Endothelial cell of umbilical vein (primary cell): ENCODE measurements around the gene RAB20.

Experiments
- EZH2 ChIP-seq: IDR thresholded peaks from 2 replicates; pipeline ENCODE4 v1.6.1; 2012; ENCODE audit warnings: borderline replicate concordance, low read depth, mild to moderate bottlenecking, moderate library complexity, low read length, inconsistent platforms; ENCODE audit not compliant: severe bottlenecking
- FOS ChIP-seq: IDR thresholded peaks from 2 replicates; pipeline ENCODE4 v1.6.1; 2011; ENCODE audit warnings: mild to moderate bottlenecking, low read length, moderate library complexity, borderline replicate concordance; ENCODE audit not compliant: insufficient read depth
- GATA2 ChIP-seq: IDR thresholded peaks from 2 replicates; pipeline ENCODE4 v1.7.0; 2011; ENCODE audit warnings: low read depth, mild to moderate bottlenecking, moderate library complexity, mixed read lengths, low read length; ENCODE audit not compliant: insufficient read length, insufficient read depth
- JUN ChIP-seq: IDR thresholded peaks from 2 replicates; pipeline ENCODE4 v1.6.1; 2011; ENCODE audit warnings: borderline replicate concordance, low read depth; ENCODE audit not compliant: insufficient read length, insufficient read depth
- MYC ChIP-seq: IDR thresholded peaks from one replicate; pipeline ENCODE4 v1.6.1; 2011; ENCODE audit warnings: mild to moderate bottlenecking, low read depth, low read length
- POLR2A ChIP-seq: IDR thresholded peaks from 2 replicates; pipeline ENCODE4 v1.6.1; 2012; ENCODE audit warnings: low read depth, mild to moderate bottlenecking, control low read depth, low read length
- POLR2AphosphoS5 ChIP-seq: IDR thresholded peaks from 2 replicates; pipeline ENCODE4 v1.6.1; 2012; ENCODE audit warnings: low read depth, mild to moderate bottlenecking, control low read depth, low read length, moderate library complexity; ENCODE audit not compliant: insufficient read depth
- TF ChIP-seq, protein P1 (sequence below), 2 donors: IDR thresholded peaks; 1 replicate in 1 of 2; 2 replicates in 1 of 2; pipeline ENCODE4 v1.5.1; 2011; ENCODE audit warnings: low read length in 2 of 2, mild to moderate bottlenecking in 2 of 2, moderate library complexity in 2 of 2, control low read depth in 1 of 2, inconsistent platforms in 1 of 2, low read depth in 1 of 2; ENCODE audit not compliant: insufficient read depth in 1 of 2; ENCODE audit errors: extremely low read depth in 1 of 2

DNA sequence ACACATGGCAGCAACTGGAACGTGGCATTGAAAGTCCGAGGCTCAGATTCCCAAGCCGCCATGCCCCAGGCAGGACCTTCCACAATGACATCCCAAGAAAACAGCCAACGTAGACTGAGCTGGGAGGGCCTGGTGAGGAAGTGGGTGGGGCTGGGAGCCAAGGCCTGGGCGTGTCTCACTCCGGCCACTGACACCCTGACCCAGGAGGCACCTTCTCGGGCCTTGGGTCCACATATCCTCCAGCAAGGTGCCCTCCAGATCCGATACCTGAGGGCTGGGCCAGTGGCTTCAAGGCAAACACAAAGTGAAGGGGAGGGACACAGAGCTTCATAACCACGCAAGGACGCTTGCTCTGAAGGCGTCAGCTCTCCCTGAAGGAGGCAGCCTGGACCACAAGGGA, 43.0 kb downstream of the RAB20 start:
- TF ChIP-seq, protein P1, sequence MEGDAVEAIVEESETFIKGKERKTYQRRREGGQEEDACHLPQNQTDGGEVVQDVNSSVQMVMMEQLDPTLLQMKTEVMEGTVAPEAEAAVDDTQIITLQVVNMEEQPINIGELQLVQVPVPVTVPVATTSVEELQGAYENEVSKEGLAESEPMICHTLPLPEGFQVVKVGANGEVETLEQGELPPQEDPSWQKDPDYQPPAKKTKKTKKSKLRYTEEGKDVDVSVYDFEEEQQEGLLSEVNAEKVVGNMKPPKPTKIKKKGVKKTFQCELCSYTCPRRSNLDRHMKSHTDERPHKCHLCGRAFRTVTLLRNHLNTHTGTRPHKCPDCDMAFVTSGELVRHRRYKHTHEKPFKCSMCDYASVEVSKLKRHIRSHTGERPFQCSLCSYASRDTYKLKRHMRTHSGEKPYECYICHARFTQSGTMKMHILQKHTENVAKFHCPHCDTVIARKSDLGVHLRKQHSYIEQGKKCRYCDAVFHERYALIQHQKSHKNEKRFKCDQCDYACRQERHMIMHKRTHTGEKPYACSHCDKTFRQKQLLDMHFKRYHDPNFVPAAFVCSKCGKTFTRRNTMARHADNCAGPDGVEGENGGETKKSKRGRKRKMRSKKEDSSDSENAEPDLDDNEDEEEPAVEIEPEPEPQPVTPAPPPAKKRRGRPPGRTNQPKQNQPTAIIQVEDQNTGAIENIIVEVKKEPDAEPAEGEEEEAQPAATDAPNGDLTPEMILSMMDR (IDR thresholded peaks at IDR 0.05; ENCODE audit: extremely low read depth in 1 of 2, insufficient read depth in 1 of 2, low read depth in 1 of 2, low read length in 2 of 2): no peak
- TF ChIP-seq MYC (no peak), EZH2 (no peak), POLR2A (no peak), POLR2AphosphoS5 (no peak), FOS (no peak), JUN (no peak), GATA2 (no peak)
